GM23248 (cell line): ENCODE data around the gene APP. TPM values are rescaled to one million over a fixed set of nuclear protein-coding genes. Genes with fewer than 3 reads are reported as not detected.

ENCODE experiments used
- DNase-seq: peaks from one replicate; pipeline ENCODE4 v3.0.0-alpha.2; 2015
- H2AFZ ChIP-seq: fragments of 200-600 bp; sonication (generic); 2 replicates; pipeline ENCODE4 v1.6.1; 2016; ENCODE audit warnings: antibody characterized with exemption
- H3F3A ChIP-seq: fragments of 200-600 bp; sonication (generic); 2 replicates; pipeline ENCODE4 v1.6.1; 2016; ENCODE audit warnings: mild to moderate bottlenecking, antibody characterized with exemption, mixed run types; ENCODE audit not compliant: insufficient read depth
- H3K27ac ChIP-seq: fragments of 200-600 bp; sonication (generic); 2 replicates; pipeline ENCODE4 v1.5.1; 2016; ENCODE audit warnings: mild to moderate bottlenecking
- H3K27me3 ChIP-seq: fragments of 200-600 bp; sonication (generic); replicated peaks from 2 replicates; pipeline ENCODE4 v1.6.1; 2016; ENCODE audit warnings: mild to moderate bottlenecking; ENCODE audit not compliant: insufficient read depth
- H3K36me3 ChIP-seq: fragments of 200-600 bp; sonication (generic); 2 replicates; pipeline ENCODE4 v1.6.1; 2016; ENCODE audit warnings: low read depth, mild to moderate bottlenecking
- H3K4me1 ChIP-seq: fragments of 200-600 bp; sonication (generic); 2 replicates; pipeline ENCODE4 v1.6.1; 2016; ENCODE audit warnings: mild to moderate bottlenecking; ENCODE audit not compliant: insufficient read depth
- H3K4me2 ChIP-seq: fragments of 200-600 bp; sonication (generic); one replicate; pipeline ENCODE4 v1.6.1; 2016; ENCODE audit warnings: mild to moderate bottlenecking; ENCODE audit not compliant: unreplicated experiment
- H3K4me3 ChIP-seq: fragments of 200-600 bp; sonication (generic); 2 replicates; pipeline ENCODE4 v1.5.1; 2016; ENCODE audit warnings: mild to moderate bottlenecking
- H3K79me2 ChIP-seq: fragments of 200-600 bp; sonication (generic); 2 replicates; pipeline ENCODE4 v1.6.1; 2016; ENCODE audit warnings: mild to moderate bottlenecking; ENCODE audit not compliant: insufficient read depth
- H3K9ac ChIP-seq: fragments of 200-600 bp; sonication (generic); 2 replicates; pipeline ENCODE4 v1.6.1; 2016; ENCODE audit warnings: mild to moderate bottlenecking
- H3K9me2 ChIP-seq: fragments of 200-600 bp; sonication (generic); 2 replicates; pipeline ENCODE4 v1.6.1; 2016; ENCODE audit warnings: mixed run types, mild to moderate bottlenecking, moderate library complexity; ENCODE audit not compliant: insufficient read depth
- H3K9me3 ChIP-seq: fragments of 200-600 bp; sonication (generic); one replicate; pipeline ENCODE4 v1.6.1; 2017; ENCODE audit warnings: low read depth
- H4K20me1 ChIP-seq: fragments of 200-600 bp; sonication (generic); 2 replicates; pipeline ENCODE4 v1.6.0; 2016; ENCODE audit not compliant: insufficient read depth
- EZH2 ChIP-seq: fragments of 200-600 bp; sonication (generic); IDR thresholded peaks from 2 replicates; pipeline ENCODE4 v1.6.1; 2018; ENCODE audit warnings: antibody characterized with exemption, mild to moderate bottlenecking; ENCODE audit not compliant: insufficient read depth, poor library complexity, severe bottlenecking
- EZH2phosphoT487 ChIP-seq: fragments of 200-600 bp; sonication (generic); IDR thresholded peaks from 2 replicates; pipeline ENCODE4 v1.6.1; 2018; ENCODE audit warnings: antibody characterized with exemption, moderate library complexity, mild to moderate bottlenecking, low read depth; ENCODE audit not compliant: insufficient read depth
- WGBS, 2 experiments: methylation state at CpG; one replicate each; pipeline ENCODE4 v1.1.6; 2015 to 2017; ENCODE audit warnings: low lambda C conversion rate in 2 of 2, low coverage in 1 of 2; ENCODE audit errors: missing lambda C conversion rate in 2 of 2; 5-methylcytosine and 5-hydroxymethylcytosine counted together
- in situ Hi-C: fragments of 300-500 bp; cut with MboI; formaldehyde crosslinking; loops from 2 replicates; pipeline ENCODE4 v1.15.0; 2020
- polyA plus RNA-seq: library from polyadenylated mRNA; unstranded; fragments of >200 nt; fragmentation: Nextera tagmentation; extraction: Ambion mirVana; gene quantifications from 2 replicates; pipeline ENCODE4 v1.2.1, GENCODE V29; 2016
- total RNA-seq: library from RNA; depleted of rRNA; stranded (reverse); fragments of >200 nt; shearing (Covaris generic); gene quantifications from 2 replicates; pipeline ENCODE4 v1.2.3, GENCODE V29; 2014

The APP gene
- total and polyA plus RNA-seq, 2 experiments from 2014 or later: 35.0 to 292 TPM

- DNase-seq: no peak
- Histone ChIP-seq H3K27ac (no peak overlapping the region), H3K79me2 (peaks cover 40% of the 10 kb centered on the region), H3K4me1 (no peaks in the 10 kb centered on the region), H3K9me3 (no peaks in the 10 kb centered on the region), H3K36me3 (peaks cover 23% of the 10 kb centered on the region; the same call in 1 of the 2 replicates), H2AFZ (no peak overlapping the region), H3K4me2 (no peak overlapping the region), H3K9me2 (no peaks in the 10 kb centered on the region), H3K27me3 (no peaks in the 10 kb centered on the region), H3K9ac (no peak overlapping the region), H3F3A (no peaks in the 10 kb centered on the region), H3K4me3 (no peak overlapping the region), H4K20me1 (no peaks in the 10 kb centered on the region)
- in situ Hi-C loops: no loop called here
- TF ChIP-seq EZH2 (no peak), EZH2phosphoT487 (no peak)
- WGBS, 2 experiments: 96 to 97% methylated on average over 2 of the region's 2 CpGs
These were observed 118.5 kb downstream of the APP start for GRCh38 chr21:26052057-26052456.

- Histone ChIP-seq H3K9me2 (no peaks in the 10 kb centered on the region), H3K4me1 (no peaks in the 10 kb centered on the region), H3F3A (no peaks in the 10 kb centered on the region), H3K9ac (no peak overlapping the region), H3K9me3 (no peaks in the 10 kb centered on the region), H4K20me1 (no peaks in the 10 kb centered on the region), H3K36me3 (peaks cover 23% of the 10 kb centered on the region; the same call in 1 of the 2 replicates), H3K27me3 (no peaks in the 10 kb centered on the region), H3K27ac (no peak overlapping the region), H3K79me2 (peaks cover 31% of the 10 kb centered on the region), H2AFZ (no peak overlapping the region), H3K4me3 (no peak overlapping the region), H3K4me2 (no peak overlapping the region)
- no peak for DNase-seq
- in situ Hi-C loops: no loop called here
- 99 to 100% methylated on average over 6 of the region's 6 CpGs for WGBS, 2 experiments
- TF ChIP-seq EZH2: no peak
- TF ChIP-seq EZH2phosphoT487: no peak
These were observed 119.7 kb downstream of the APP start for GRCh38 chr21:26050857-26051256.

- no peaks in the 10 kb centered on the region for H3K9me3 ChIP-seq
- in situ Hi-C loops: no loop called here
- H3K36me3 ChIP-seq: peaks cover 23% of the 10 kb centered on the region; the same call in 1 of the 2 replicates
- no peak overlapping the region for H2AFZ ChIP-seq
- no peak for TF ChIP-seq EZH2
- TF ChIP-seq EZH2phosphoT487: no peak
- no peaks in the 10 kb centered on the region for H3K4me1 ChIP-seq
- no peaks in the 10 kb centered on the region for H4K20me1 ChIP-seq
- DNase-seq: no peak
- no peak overlapping the region for H3K4me3 ChIP-seq
- H3K4me2 ChIP-seq: no peak overlapping the region
- no peaks in the 10 kb centered on the region for H3K27me3 ChIP-seq
- no peak overlapping the region for H3K9ac ChIP-seq
- WGBS, 2 experiments: 100% methylated on average over 1 of the region's 1 CpG
- peaks cover 30% of the 10 kb centered on the region for H3K79me2 ChIP-seq
- H3K9me2 ChIP-seq: no peaks in the 10 kb centered on the region
- no peak overlapping the region for H3K27ac ChIP-seq
- no peaks in the 10 kb centered on the region for H3F3A ChIP-seq
These were observed 120.8 kb downstream of the APP start for GRCh38 chr21:26049803-26050202.

- peaks cover 23% of the 10 kb centered on the region; the same call in 1 of the 2 replicates for H3K36me3 ChIP-seq
- in situ Hi-C loops: no loop called here
These were observed 123.1 kb downstream of the APP start for GRCh38 chr21:26047279-26047967.

More at GRCh38 chr21:26047279-26047967, 123.1 kb downstream of the APP start:
- no peak for TF ChIP-seq EZH2phosphoT487
- no peak for TF ChIP-seq EZH2
- no peak overlapping the region for H3K4me2 ChIP-seq
- no peak overlapping the region for H3K4me3 ChIP-seq
- no peaks in the 10 kb centered on the region for H3K4me1 ChIP-seq
- no peak for DNase-seq
- H3K9ac ChIP-seq: no peak overlapping the region
- H4K20me1 ChIP-seq: no peaks in the 10 kb centered on the region
- no peaks in the 10 kb centered on the region for H3K27me3 ChIP-seq
- no peaks in the 10 kb centered on the region for H3K9me3 ChIP-seq
- H3K9me2 ChIP-seq: no peaks in the 10 kb centered on the region
- no peak overlapping the region for H3K27ac ChIP-seq
- no peak overlapping the region for H2AFZ ChIP-seq
- WGBS, 2 experiments: 93 to 95% methylated on average over 7 of the region's 7 CpGs
- H3K79me2 ChIP-seq: peaks cover 13% of the 10 kb centered on the region
- peaks cover 2% of the 10 kb centered on the region for H3F3A ChIP-seq
